Measurements from ENCODE around the gene TEAD2.

DNA sequence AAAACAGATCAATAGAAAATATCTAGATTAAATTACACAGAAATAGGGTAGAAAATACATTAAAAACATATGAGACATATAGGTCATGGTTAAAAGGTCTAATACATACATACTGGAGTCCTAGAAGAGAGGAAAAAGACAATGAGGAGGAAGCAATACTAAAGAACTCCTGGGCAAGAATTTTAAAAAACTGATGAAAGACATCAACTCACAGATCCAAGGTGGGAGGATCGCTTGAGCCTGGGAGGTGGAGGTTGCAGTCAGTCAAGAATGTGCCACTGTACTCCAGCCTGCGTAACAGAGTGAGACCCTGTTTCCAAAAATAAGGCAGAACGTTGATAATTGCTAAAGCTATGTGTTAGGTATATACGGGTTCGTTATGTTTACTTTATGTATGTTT lies 20.4 kb upstream of the TEAD2 start:
- TF ChIP-seq POLR2AphosphoS5 (IDR thresholded peaks at IDR 0.05; ENCODE audit: low read depth, low read length) (no peak), POLR2A (IDR thresholded peaks at IDR 0.05; ENCODE audit: low read depth, low read length) (no peak)

Measured in GM12891 (cell line).